HEK293 (cell line): ENCODE data around the gene WDR43.
A peak's percentile ranks its signal among the peaks of the same experiment; 100 is the strongest.

Experiments used
- BCL6B ChIP-seq: fragments of 450-650 bp; formaldehyde crosslinking; IDR thresholded peaks from 2 replicates; pipeline ENCODE4 v1.5.1; 2017; ENCODE audit warnings: missing biosample characterization, missing genetic modification characterization
- FEZF1 ChIP-seq: fragments of 450-650 bp; formaldehyde crosslinking; IDR thresholded peaks from 2 replicates; pipeline ENCODE4 v1.5.1; 2016; ENCODE audit warnings: missing biosample characterization, missing genetic modification characterization
- GLI4 ChIP-seq: fragments of 450-650 bp; formaldehyde crosslinking; IDR thresholded peaks from 2 replicates; pipeline ENCODE4 v1.5.1; 2016; ENCODE audit warnings: missing biosample characterization, missing genetic modification characterization
- IKZF3 ChIP-seq: fragments of 450-650 bp; IDR thresholded peaks from 2 replicates; pipeline ENCODE4 v1.5.0; 2018; ENCODE audit warnings: missing biosample characterization, mild to moderate bottlenecking, missing genetic modification characterization, moderate library complexity
- KLF17 ChIP-seq: fragments of 450-650 bp; formaldehyde crosslinking; IDR thresholded peaks from 2 replicates; pipeline ENCODE4 v1.5.1; 2016; ENCODE audit warnings: missing biosample characterization, missing genetic modification characterization
- KLF8 ChIP-seq: fragments of 450-650 bp; formaldehyde crosslinking; IDR thresholded peaks from 2 replicates; pipeline ENCODE4 v1.5.1; 2016; ENCODE audit warnings: missing biosample characterization, missing genetic modification characterization
- MZF1 ChIP-seq: fragments of 450-650 bp; formaldehyde crosslinking; IDR thresholded peaks from 2 replicates; pipeline ENCODE4 v1.5.1; 2017; ENCODE audit warnings: missing biosample characterization, missing genetic modification characterization, borderline replicate concordance
- OSR2 ChIP-seq: fragments of 450-650 bp; formaldehyde crosslinking; IDR thresholded peaks from 2 replicates; pipeline ENCODE4 v1.5.1; 2016; ENCODE audit warnings: missing biosample characterization, missing genetic modification characterization
- PRDM2 ChIP-seq: fragments of 450-650 bp; formaldehyde crosslinking; IDR thresholded peaks from 2 replicates; pipeline ENCODE4 v1.5.1; 2016; ENCODE audit warnings: missing biosample characterization, missing genetic modification characterization, borderline replicate concordance
- RBAK ChIP-seq: fragments of 450-650 bp; formaldehyde crosslinking; IDR thresholded peaks from 2 replicates; pipeline ENCODE4 v1.5.1; 2016; ENCODE audit warnings: missing biosample characterization, missing genetic modification characterization
- SCRT2 ChIP-seq: fragments of 450-650 bp; formaldehyde crosslinking; IDR thresholded peaks from 2 replicates; pipeline ENCODE4 v1.5.1; 2016; ENCODE audit warnings: missing biosample characterization, missing genetic modification characterization
- ZBTB17 ChIP-seq: fragments of 450-650 bp; formaldehyde crosslinking; IDR thresholded peaks from 2 replicates; pipeline ENCODE4 v1.5.1; 2016; ENCODE audit warnings: missing biosample characterization, missing genetic modification characterization
- ZBTB20 ChIP-seq: fragments of 450-650 bp; formaldehyde crosslinking; IDR thresholded peaks from 2 replicates; pipeline ENCODE4 v1.5.1; 2016; ENCODE audit warnings: missing biosample characterization, missing genetic modification characterization
- ZBTB21 ChIP-seq: fragments of 450-650 bp; formaldehyde crosslinking; IDR thresholded peaks from 2 replicates; pipeline ENCODE4 v1.5.1; 2017; ENCODE audit warnings: missing biosample characterization, missing genetic modification characterization
- ZBTB48 ChIP-seq: fragments of 450-650 bp; formaldehyde crosslinking; IDR thresholded peaks from 2 replicates; pipeline ENCODE4 v1.5.1; 2016; ENCODE audit warnings: missing biosample characterization, missing genetic modification characterization
- ZFP69B ChIP-seq: fragments of 450-650 bp; formaldehyde crosslinking; IDR thresholded peaks from 2 replicates; pipeline ENCODE4 v1.5.1; 2016; ENCODE audit warnings: missing biosample characterization, missing genetic modification characterization
- ZNF16 ChIP-seq: fragments of 450-650 bp; formaldehyde crosslinking; IDR thresholded peaks from 2 replicates; pipeline ENCODE4 v1.5.1; 2016; ENCODE audit warnings: low read depth, missing biosample characterization, missing genetic modification characterization
- ZNF335 ChIP-seq: fragments of 450-650 bp; formaldehyde crosslinking; conservative IDR thresholded peaks from 2 replicates; pipeline ENCODE4 v1.5.1; 2016; ENCODE audit warnings: missing biosample characterization, missing genetic modification characterization
- ZNF513 ChIP-seq: fragments of 450-650 bp; IDR thresholded peaks from 2 replicates; pipeline ENCODE4 v1.5.1; 2018; ENCODE audit warnings: missing biosample characterization, missing genetic modification characterization
- ZNF514 ChIP-seq: fragments of 450-650 bp; formaldehyde crosslinking; IDR thresholded peaks from 2 replicates; pipeline ENCODE4 v1.5.1; 2016; ENCODE audit warnings: missing biosample characterization, missing genetic modification characterization
- ZNF555 ChIP-seq: fragments of 450-650 bp; formaldehyde crosslinking; conservative IDR thresholded peaks from 2 replicates; pipeline ENCODE4 v1.5.1; 2017; ENCODE audit warnings: missing biosample characterization, mild to moderate bottlenecking, missing genetic modification characterization, inconsistent platforms
- ZNF560 ChIP-seq: fragments of 450-650 bp; formaldehyde crosslinking; IDR thresholded peaks from 2 replicates; pipeline ENCODE4 v1.5.1; 2017; ENCODE audit warnings: missing biosample characterization, missing genetic modification characterization, borderline replicate concordance
- ZNF707 ChIP-seq: fragments of 450-650 bp; formaldehyde crosslinking; IDR thresholded peaks from 2 replicates; pipeline ENCODE4 v1.5.1; 2016; ENCODE audit warnings: missing biosample characterization, missing genetic modification characterization
- ZNF776 ChIP-seq: fragments of 450-650 bp; formaldehyde crosslinking; IDR thresholded peaks from 2 replicates; pipeline ENCODE4 v1.5.0; 2017; ENCODE audit warnings: missing biosample characterization, missing genetic modification characterization, borderline replicate concordance
- ZNF837 ChIP-seq: fragments of 450-650 bp; formaldehyde crosslinking; IDR thresholded peaks from 2 replicates; pipeline ENCODE4 v1.5.1; 2016; ENCODE audit warnings: missing biosample characterization, missing genetic modification characterization
- TF ChIP-seq, protein P1 (sequence below): fragments of 450-650 bp; formaldehyde crosslinking; IDR thresholded peaks from 2 replicates; pipeline ENCODE4; 2016; ENCODE audit warnings: missing biosample characterization, missing genetic modification characterization
- TF ChIP-seq, protein P2 (sequence below): fragments of 450-650 bp; formaldehyde crosslinking; IDR thresholded peaks from 2 replicates; pipeline ENCODE4 v1.5.1; 2016; ENCODE audit warnings: missing biosample characterization, missing genetic modification characterization

Gene WDR43

GRCh38 chr2:28870146-28870891 lies 24.1 kb upstream of the WDR43 start, which contains the start of gene TRMT61B (continued):
- TF ChIP-seq, protein P1, sequence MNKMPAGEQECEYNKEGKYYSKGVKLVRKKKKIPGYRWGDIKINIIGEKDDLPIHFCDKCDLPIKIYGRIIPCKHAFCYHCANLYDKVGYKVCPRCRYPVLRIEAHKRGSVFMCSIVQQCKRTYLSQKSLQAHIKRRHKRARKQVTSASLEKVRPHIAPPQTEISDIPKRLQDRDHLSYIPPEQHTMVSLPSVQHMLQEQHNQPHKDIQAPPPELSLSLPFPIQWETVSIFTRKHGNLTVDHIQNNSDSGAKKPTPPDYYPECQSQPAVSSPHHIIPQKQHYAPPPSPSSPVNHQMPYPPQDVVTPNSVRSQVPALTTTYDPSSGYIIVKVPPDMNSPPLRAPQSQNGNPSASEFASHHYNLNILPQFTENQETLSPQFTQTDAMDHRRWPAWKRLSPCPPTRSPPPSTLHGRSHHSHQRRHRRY (tag by site-specific recombination): no peak
- TF ChIP-seq ZBTB20 (tag by site-specific recombination): peak; percentile 37; the same call in 1 of the 2 replicates
- TF ChIP-seq BCL6B (tag by site-specific recombination): peak; percentile 74; the same call in 1 of the 2 replicates
- no peak for TF ChIP-seq ZNF555 (tag by site-specific recombination)
- no peak for TF ChIP-seq FEZF1
- TF ChIP-seq ZNF16 (tag by site-specific recombination): no peak
- no peak for TF ChIP-seq PRDM2 (tag by site-specific recombination)
- peak; percentile 92 for TF ChIP-seq ZNF335 (tag by site-specific recombination)
- TF ChIP-seq KLF17 (tag by site-specific recombination): 0 out of 2 replicates have a peak, but pooled peaks have one; percentile 38
- 0 out of 2 replicates have a peak, but pooled peaks have one; percentile 26 for TF ChIP-seq KLF8 (tag by site-specific recombination)
- no peak for TF ChIP-seq MZF1 (tag by site-specific recombination)
- no peak for TF ChIP-seq ZBTB21 (tag by site-specific recombination)
- TF ChIP-seq ZNF837 (tag by site-specific recombination): no peak
- TF ChIP-seq SCRT2 (tag by site-specific recombination): no peak
- no peak for TF ChIP-seq ZNF707 (tag by site-specific recombination)
- no peak for TF ChIP-seq IKZF3 (tag by site-specific recombination)
- TF ChIP-seq ZNF776 (tag by site-specific recombination): no peak
- TF ChIP-seq, protein P2, sequence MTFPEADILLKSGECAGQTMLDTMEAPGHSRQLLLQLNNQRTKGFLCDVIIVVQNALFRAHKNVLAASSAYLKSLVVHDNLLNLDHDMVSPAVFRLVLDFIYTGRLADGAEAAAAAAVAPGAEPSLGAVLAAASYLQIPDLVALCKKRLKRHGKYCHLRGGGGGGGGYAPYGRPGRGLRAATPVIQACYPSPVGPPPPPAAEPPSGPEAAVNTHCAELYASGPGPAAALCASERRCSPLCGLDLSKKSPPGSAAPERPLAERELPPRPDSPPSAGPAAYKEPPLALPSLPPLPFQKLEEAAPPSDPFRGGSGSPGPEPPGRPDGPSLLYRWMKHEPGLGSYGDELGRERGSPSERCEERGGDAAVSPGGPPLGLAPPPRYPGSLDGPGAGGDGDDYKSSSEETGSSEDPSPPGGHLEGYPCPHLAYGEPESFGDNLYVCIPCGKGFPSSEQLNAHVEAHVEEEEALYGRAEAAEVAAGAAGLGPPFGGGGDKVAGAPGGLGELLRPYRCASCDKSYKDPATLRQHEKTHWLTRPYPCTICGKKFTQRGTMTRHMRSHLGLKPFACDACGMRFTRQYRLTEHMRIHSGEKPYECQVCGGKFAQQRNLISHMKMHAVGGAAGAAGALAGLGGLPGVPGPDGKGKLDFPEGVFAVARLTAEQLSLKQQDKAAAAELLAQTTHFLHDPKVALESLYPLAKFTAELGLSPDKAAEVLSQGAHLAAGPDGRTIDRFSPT (tag by site-specific recombination): no peak
- peak; percentile 46; the same call in 1 of the 2 replicates for TF ChIP-seq ZBTB48 (tag by site-specific recombination)
- TF ChIP-seq ZBTB17 (tag by site-specific recombination): peak; percentile 98
- no peak for TF ChIP-seq ZFP69B (tag by site-specific recombination)
- TF ChIP-seq GLI4: no peak
- TF ChIP-seq ZNF514: no peak
- TF ChIP-seq RBAK: no peak
- no peak for TF ChIP-seq ZNF560 (tag by site-specific recombination)
- TF ChIP-seq OSR2 (tag by site-specific recombination): no peak
- no peak for TF ChIP-seq ZNF513 (tag by site-specific recombination)
